ENCODE results near the gene SBF2.
A peak's percentile ranks its signal among the peaks of the same experiment; 100 is the strongest.

Gene SBF2

GRCh38 chr11:10317776-10318526, 23.9 kb upstream of the SBF2 start:
- no peak for DNase-seq (ENCODE audit: low read depth in 2 of 2)

GRCh38 chr11:10317151-10317755, 23.2 kb upstream of the SBF2 start:
- no peak for DNase-seq (ENCODE audit: low read depth in 2 of 2)

- DNase-seq (ENCODE audit: low read depth in 2 of 2): no peak
Observed at GRCh38 chr11:10315083-10315482, 21.1 kb upstream of the SBF2 start.

GRCh38 chr11:10314199-10315072, 20.4 kb upstream of the SBF2 start:
- DNase-seq (ENCODE audit: low read depth in 2 of 2): no peak

- DNase-seq (ENCODE audit: low read depth in 2 of 2): no peak
Observed at GRCh38 chr11:10311802-10312201, 17.8 kb upstream of the SBF2 start.

- DNase-seq (ENCODE audit: low read depth in 2 of 2): no peak
Observed at GRCh38 chr11:10310301-10310841, 16.4 kb upstream of the SBF2 start.

GRCh38 chr11:10309163-10310093, 15.4 kb upstream of the SBF2 start:
- DNase-seq (ENCODE audit: low read depth in 2 of 2): no peak

GRCh38 chr11:10308201-10308954, 14.4 kb upstream of the SBF2 start:
- no peak for DNase-seq (ENCODE audit: low read depth in 2 of 2)

GRCh38 chr11:10307400-10308200, 13.6 kb upstream of the SBF2 start:
- DNase-seq (ENCODE audit: low read depth in 2 of 2): peak; percentile 66 to 74

GRCh38 chr11:10307022-10307399, 13.0 kb upstream of the SBF2 start:
- no peak for DNase-seq (ENCODE audit: low read depth in 2 of 2)

GRCh38 chr11:10305964-10306918, 12.2 kb upstream of the SBF2 start:
- no peak for DNase-seq (ENCODE audit: low read depth in 2 of 2)

- no peak for DNase-seq (ENCODE audit: low read depth in 2 of 2)
Observed at GRCh38 chr11:10305262-10305963, 11.4 kb upstream of the SBF2 start.

GRCh38 chr11:10304495-10305261, 10.7 kb upstream of the SBF2 start, which contains the start of gene ADM:
TSS of gene ADM (plus strand) at chr11:10305073. CDS start at chr11:10305701, 628 bp downstream.
- no peak for DNase-seq (ENCODE audit: low read depth in 2 of 2)

GRCh38 chr11:10303558-10304363, 9.7 kb upstream of the SBF2 start:
- no peak for DNase-seq (ENCODE audit: low read depth in 2 of 2)

- peak in 1 of 2 experiments; percentile 24 for DNase-seq (ENCODE audit: low read depth in 2 of 2)
Observed at GRCh38 chr11:10302744-10303557, 8.9 kb upstream of the SBF2 start.

All from stimulated activated CD4-positive, alpha-beta T cell treated with anti-CD3 and anti-CD28 coated beads, Interleukin-12 subunit alpha, Interleukin-12 subunit beta, amount 100 ng/mL, for 24 hours (primary cell).